ENCODE measurements around the gene GRPEL1. TPM values are rescaled to one million over a fixed set of nuclear protein-coding genes. Genes with fewer than 3 reads are reported as not detected.

The GRPEL1 gene
- polyA plus RNA-seq, 1 experiment, result 21.1 TPM

DNA sequence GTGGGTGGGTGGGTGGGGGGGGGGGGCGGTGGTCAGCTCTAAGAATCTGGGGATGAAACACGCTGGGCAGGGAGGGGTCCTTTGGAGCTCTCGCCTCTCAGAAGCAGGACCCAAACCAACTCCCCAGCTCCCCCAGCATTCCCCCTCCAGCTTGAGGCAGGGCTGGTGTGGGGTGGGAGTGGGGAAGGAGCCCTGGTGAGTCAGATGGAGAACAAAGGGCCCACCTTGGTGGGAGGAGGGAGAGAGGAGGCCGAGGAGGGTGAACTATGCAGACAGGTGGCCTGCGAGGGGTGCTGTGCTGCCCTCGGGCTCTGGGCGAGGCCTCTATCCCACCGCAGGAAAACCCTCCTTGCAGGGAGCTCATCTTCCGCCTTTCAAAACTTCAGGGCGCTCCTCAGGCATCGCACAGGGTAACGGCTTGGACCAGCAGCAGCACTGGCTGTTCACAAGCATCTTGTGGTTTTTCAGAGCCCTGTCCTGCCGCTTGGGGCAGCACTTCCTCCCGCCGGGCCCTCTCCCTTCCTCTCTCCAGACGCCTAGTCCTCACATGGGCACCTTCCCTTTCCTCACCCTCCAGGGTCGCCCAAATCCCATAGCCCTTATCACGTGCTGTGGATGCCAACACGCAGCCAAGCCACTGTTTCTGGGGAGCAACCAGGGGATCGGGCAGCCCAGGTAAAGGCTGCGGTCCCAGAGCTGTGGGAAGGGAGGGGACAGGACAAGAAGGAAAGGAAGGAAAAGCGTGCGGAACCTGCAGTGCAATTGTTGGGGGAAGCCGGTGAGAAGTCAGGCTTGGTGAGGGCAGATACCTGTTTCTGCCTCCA lies 34.0 kb upstream of the GRPEL1 start:
- TF ChIP-seq, protein P1, sequence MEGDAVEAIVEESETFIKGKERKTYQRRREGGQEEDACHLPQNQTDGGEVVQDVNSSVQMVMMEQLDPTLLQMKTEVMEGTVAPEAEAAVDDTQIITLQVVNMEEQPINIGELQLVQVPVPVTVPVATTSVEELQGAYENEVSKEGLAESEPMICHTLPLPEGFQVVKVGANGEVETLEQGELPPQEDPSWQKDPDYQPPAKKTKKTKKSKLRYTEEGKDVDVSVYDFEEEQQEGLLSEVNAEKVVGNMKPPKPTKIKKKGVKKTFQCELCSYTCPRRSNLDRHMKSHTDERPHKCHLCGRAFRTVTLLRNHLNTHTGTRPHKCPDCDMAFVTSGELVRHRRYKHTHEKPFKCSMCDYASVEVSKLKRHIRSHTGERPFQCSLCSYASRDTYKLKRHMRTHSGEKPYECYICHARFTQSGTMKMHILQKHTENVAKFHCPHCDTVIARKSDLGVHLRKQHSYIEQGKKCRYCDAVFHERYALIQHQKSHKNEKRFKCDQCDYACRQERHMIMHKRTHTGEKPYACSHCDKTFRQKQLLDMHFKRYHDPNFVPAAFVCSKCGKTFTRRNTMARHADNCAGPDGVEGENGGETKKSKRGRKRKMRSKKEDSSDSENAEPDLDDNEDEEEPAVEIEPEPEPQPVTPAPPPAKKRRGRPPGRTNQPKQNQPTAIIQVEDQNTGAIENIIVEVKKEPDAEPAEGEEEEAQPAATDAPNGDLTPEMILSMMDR (IDR thresholded peaks at IDR 0.05; ENCODE audit: insufficient read depth, low read depth, low read length), result peak; percentile 78
- no peak for DNase-seq (ENCODE audit: low read depth)
- ChIA-PET CTCF (interaction anchor here (0.7 to 2.6 kb wide), 17 partner anchors 8 to 215 kb away, joined by 3 to 19 read pairs (median 4); partner anchors contain the start of gene GRPEL1), POLR2A (no interaction called here)
- H3K27me3 ChIP-seq (ENCODE audit: control insufficient read depth, insufficient read depth, low read length), result peaks cover 2% of the 10 kb centered on the region
- H3K36me3 ChIP-seq (ENCODE audit: control insufficient read depth, insufficient read depth, low read length), result no peaks in the 10 kb centered on the region
- peak overlapping the region; percentile 28; the same call in 1 of the 2 replicates for H3K4me3 ChIP-seq (ENCODE audit: low read depth, low read length)

DNA sequence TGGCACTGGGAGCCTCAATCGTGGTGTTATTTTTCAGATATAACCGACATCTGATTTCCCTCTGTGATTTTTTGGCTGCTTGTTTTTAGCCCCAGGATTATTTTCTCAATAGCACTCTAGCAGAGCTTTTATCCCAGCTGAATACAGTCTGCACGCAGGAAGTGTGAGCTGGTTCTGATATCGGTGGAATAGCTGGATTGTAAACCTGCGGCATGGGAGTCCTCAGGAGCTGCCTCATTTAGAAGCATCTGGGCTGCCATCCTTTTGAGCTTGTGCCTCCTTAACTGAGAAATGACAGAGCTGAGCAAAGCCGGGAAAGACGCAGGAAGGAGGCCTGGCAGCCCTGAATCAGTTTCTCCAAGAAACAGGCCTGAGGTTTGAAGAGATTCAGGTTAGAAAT lies 28.4 kb upstream of the GRPEL1 start:
- TF ChIP-seq, protein P1 (IDR thresholded peaks at IDR 0.05; ENCODE audit: insufficient read depth, low read depth, low read length), result no peak
- CTCF ChIA-PET, result no interaction called here
- H3K4me3 ChIP-seq (ENCODE audit: low read depth, low read length), result no peak overlapping the region
- POLR2A ChIA-PET, result no interaction called here
- H3K36me3 ChIP-seq (ENCODE audit: control insufficient read depth, insufficient read depth, low read length), result no peaks in the 10 kb centered on the region
- peaks cover 12% of the 10 kb centered on the region for H3K27me3 ChIP-seq (ENCODE audit: control insufficient read depth, insufficient read depth, low read length)
- DNase-seq (ENCODE audit: low read depth), result no peak

DNA sequence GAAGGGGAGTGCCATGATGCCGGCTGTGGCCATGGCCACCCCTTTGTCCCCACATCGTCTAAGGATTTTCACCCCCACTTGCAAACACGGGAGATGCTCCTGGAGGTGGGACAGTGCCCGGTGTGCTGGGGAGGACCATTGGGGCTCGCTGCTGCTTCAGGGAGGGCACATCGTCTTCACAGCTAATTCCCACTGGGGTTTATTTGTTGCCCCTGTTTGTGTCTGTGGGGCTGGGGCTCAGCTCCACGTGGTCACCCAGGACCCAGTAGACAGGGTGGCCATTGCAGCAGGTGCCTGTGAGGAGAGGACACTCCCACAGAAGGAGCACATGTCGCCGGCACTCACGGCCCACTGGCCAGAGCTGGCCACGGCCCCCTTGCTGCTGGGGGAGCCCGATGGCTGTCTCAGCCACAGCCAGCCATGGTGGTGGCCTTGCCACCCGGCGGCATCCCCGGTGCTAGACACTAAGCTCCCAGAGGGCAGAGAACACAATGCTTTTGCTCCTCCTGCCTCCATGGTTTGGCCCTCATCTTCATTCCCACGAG lies 27.8 kb upstream of the GRPEL1 start:
- H3K4me3 ChIP-seq (ENCODE audit: low read depth, low read length), result no peak overlapping the region
- TF ChIP-seq, protein P1 (IDR thresholded peaks at IDR 0.05; ENCODE audit: insufficient read depth, low read depth, low read length), result no peak
- H3K36me3 ChIP-seq (ENCODE audit: control insufficient read depth, insufficient read depth, low read length), result no peaks in the 10 kb centered on the region
- DNase-seq (ENCODE audit: low read depth), result no peak
- ChIA-PET CTCF (interaction anchor here (1.9 kb wide), 1 partner anchor 25 kb away, joined by 9 read pairs; no protein-coding TSS in a partner anchor), POLR2A (no interaction called here)
- H3K27me3 ChIP-seq (ENCODE audit: control insufficient read depth, insufficient read depth, low read length), result peaks cover 15% of the 10 kb centered on the region

DNA sequence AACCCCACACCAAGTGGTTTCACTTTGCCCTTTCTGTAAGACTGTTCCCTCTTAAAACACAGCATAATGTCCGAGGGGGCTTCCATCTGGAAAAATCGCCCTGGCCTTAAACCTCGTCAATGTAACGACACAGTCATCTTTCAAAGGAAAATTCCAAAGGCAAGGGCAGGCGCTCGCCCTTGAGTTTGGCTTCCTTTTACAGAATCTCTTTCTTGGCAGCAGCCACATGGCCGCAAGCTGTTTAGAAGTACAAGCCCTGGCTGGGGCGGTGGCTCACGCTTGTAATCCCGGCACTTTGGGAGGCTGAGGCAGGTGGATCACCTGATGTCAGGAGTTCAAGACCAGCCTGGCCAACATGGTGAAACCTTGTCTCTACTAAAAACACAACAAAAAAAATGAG lies 27.1 kb upstream of the GRPEL1 start:
- DNase-seq (ENCODE audit: low read depth), result no peak
- TF ChIP-seq, protein P1 (IDR thresholded peaks at IDR 0.05; ENCODE audit: insufficient read depth, low read depth, low read length), result no peak
- ChIA-PET POLR2A (no interaction called here), CTCF (interaction anchor here (1.3 to 1.9 kb wide), 2 partner anchors 22 to 24 kb away, joined by 3 to 9 read pairs; no protein-coding TSS in a partner anchor)
- no peak overlapping the region for H3K4me3 ChIP-seq (ENCODE audit: low read depth, low read length)
- no peaks in the 10 kb centered on the region for H3K36me3 ChIP-seq (ENCODE audit: control insufficient read depth, insufficient read depth, low read length)
- H3K27me3 ChIP-seq (ENCODE audit: control insufficient read depth, insufficient read depth, low read length), result peaks cover 15% of the 10 kb centered on the region

DNA sequence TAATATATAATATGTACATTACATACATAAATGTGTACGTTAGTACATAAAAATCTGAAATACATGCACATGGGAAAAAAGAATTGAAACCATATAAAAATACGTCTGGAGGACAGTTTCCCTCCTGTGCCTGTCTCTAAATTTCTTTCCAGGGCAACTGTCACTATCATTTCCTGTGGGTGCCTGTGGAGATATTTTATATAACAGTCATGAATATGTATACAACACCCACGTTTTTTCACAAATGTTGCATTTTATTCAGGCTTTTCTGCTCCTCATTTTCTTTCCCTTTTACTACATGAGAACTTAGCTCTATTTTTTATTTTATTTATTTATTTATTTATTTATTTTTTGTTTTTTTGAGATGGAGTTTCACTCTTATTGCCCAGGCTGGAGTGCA lies 24.2 kb upstream of the GRPEL1 start:
- TF ChIP-seq, protein P1 (IDR thresholded peaks at IDR 0.05; ENCODE audit: insufficient read depth, low read depth, low read length), result no peak
- no peak for DNase-seq (ENCODE audit: low read depth)
- Histone ChIP-seq H3K27me3 (ENCODE audit: control insufficient read depth, insufficient read depth, low read length) (peaks cover 17% of the 10 kb centered on the region), H3K36me3 (ENCODE audit: control insufficient read depth, insufficient read depth, low read length) (no peaks in the 10 kb centered on the region), H3K4me3 (ENCODE audit: low read depth, low read length) (no peak overlapping the region)
- ChIA-PET POLR2A (no interaction called here), CTCF (no interaction called here)

Measured in BJ (cell line).